C1 segment of cervical spinal cord (tissue), 14 donors: ENCODE measurements around the gene RAB3GAP1.

Experiments used
- DNase-seq, 14 donors: peaks; one replicate each; lab custom pipeline; 2025; lab: John Stamatoyannopoulos, UW

Gene RAB3GAP1

DNA sequence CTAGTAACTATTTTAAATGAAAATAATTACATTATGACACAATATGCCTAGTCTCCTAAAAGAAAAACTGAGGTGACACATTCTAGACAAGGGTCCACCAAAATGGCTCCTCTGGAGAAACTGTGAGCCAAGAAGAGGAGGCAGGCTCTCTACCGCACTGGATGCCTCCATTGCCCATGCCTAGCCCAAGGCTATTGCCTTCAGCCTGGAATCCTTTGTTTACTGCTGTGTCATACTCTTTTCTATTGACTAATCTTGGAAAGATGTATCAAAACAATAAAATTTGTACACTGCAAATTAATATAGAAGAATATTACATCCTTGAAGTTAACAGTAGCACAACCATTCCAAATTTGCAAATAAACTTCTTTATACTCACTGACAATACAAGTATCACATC lies 167.1 kb downstream of the RAB3GAP1 start:
- DNase-seq, result no peak
